Measurements from ENCODE around the gene FADS1. TPM values are rescaled to one million over a fixed set of nuclear protein-coding genes. Genes with fewer than 3 reads are reported as not detected.

Gene FADS1
- total RNA-seq, 2 experiments from 2014 or later, result not detected

DNA sequence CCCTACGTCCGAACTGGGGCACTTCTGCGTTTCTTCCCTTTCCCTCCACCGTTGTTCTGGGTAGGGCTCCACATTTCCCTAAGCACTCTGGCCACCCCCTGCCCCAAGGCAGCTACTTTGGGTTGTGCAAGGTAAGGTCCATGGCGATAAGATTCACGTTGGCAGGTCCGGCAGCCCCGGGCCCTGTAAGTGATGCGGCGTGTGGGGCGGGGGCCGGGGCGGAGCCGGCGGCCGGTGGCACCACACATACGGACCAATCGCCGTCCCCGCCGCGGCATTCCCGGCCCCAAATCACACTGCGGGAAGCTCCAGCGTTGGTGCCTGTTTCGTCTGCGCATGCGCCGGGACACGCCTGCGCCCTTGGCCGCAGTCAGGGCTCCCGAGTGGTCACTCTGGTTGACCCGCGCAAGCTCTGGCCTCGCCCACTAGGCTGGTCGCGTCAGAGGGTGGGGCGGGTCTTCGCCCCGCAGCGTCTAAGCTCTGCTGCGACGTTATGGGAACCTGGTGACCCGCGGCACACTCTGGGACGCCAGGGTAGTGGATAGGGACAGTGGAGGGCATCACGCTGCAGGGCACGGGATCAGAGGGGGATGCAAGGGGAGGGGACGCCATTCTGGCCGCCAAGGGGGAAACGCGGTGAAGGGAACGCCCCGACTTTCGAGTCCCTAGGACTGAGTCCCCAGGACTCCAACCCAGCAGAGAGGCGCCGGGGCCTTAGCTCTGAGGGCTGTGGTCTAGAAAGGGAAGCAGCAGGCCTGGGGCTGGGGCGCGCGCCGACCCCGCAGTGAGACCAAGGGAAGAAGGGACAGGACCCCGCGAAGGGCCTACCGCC is 1.6 kb downstream of the FADS1 start:
- Histone ChIP-seq H3K36me3 (ENCODE audit: insufficient read depth, low read length) (no peaks in the 10 kb centered on the region), H3K4me2 (ENCODE audit: low read length) (peak overlapping the region; percentile 54; the same call in 1 of the 2 replicates), H3K9me2 (ENCODE audit: insufficient read depth, low read length) (no peaks in the 10 kb centered on the region), H3K79me2 (ENCODE audit: insufficient read depth, low read depth, low read length) (no peaks in the 10 kb centered on the region), H3K4me3 (ENCODE audit: low read depth, low read length, poor library complexity, severe bottlenecking) (no peak overlapping the region), H2AFZ (ENCODE audit: low read length) (no peak overlapping the region), H3K4me1 (ENCODE audit: insufficient read depth, low read length, poor library complexity, severe bottlenecking) (no peaks in the 10 kb centered on the region), H3K9me3 (ENCODE audit: low read length) (no peaks in the 10 kb centered on the region), H4K20me1 (ENCODE audit: insufficient read depth, low read length) (no peaks in the 10 kb centered on the region), H3K27ac (ENCODE audit: low read depth, low read length, poor library complexity, severe bottlenecking) (no peak overlapping the region)
- ChIA-PET CTCF (ENCODE audit: unreplicated experiment) (interaction anchor here (0.7 kb wide), 1 partner anchor 16 kb away, joined by 3 read pairs; no protein-coding TSS in a partner anchor), POLR2A (interaction anchor here (0.6 kb wide), 1 partner anchor 275 kb away, joined by 3 read pairs; no protein-coding TSS in a partner anchor)
- TF ChIP-seq, protein P1, sequence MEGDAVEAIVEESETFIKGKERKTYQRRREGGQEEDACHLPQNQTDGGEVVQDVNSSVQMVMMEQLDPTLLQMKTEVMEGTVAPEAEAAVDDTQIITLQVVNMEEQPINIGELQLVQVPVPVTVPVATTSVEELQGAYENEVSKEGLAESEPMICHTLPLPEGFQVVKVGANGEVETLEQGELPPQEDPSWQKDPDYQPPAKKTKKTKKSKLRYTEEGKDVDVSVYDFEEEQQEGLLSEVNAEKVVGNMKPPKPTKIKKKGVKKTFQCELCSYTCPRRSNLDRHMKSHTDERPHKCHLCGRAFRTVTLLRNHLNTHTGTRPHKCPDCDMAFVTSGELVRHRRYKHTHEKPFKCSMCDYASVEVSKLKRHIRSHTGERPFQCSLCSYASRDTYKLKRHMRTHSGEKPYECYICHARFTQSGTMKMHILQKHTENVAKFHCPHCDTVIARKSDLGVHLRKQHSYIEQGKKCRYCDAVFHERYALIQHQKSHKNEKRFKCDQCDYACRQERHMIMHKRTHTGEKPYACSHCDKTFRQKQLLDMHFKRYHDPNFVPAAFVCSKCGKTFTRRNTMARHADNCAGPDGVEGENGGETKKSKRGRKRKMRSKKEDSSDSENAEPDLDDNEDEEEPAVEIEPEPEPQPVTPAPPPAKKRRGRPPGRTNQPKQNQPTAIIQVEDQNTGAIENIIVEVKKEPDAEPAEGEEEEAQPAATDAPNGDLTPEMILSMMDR (conservative IDR thresholded peaks at IDR 0.05; ENCODE audit: low read length), result no peak
- no peak for TF ChIP-seq EZH2phosphoT487 (IDR thresholded peaks at IDR 0.05; ENCODE audit: borderline replicate concordance, low read depth, low read length)
- intact Hi-C loops (cut with micrococcal nuclease; ENCODE audit: unreplicated experiment), result no loop called here
- no TSS peak for BruUV-seq (replicated peaks)
- DNase-seq (ENCODE audit: low spot score), result no peak

DNA sequence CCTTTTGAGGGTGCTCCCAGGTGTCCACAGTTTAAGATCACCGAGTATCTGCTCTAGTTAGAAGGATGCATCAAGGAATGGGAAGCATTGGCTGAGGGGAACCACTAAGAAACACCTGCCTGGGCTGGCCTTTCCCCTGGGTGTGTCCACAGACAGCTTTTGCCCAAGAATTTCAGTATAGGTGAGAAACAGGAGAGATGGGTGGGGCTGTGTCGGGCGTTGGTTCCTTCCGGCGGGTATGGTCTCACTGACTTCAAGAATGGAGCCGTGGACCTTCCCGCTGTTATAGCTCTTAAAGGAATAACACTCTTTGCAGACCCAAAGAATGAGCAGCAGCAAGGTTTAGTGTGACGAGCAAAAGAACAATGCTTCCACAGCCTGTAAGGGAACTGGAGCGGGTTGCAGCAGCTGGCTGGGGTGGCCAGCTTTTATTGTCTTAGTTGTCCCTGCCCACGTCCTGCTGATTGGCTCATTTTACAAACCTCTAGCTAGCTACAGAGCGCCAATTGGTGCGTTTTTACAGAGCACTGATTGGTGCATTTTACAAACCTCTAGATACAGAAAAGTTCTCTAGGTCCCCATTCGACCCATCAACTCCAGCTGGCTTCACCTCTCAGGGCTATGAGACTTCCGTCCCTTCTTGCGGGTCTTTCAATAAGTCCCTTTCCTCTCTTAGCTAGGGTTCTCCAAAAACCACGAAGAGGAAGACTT is 2.4 kb downstream of the FADS1 start:
- Histone ChIP-seq H3K9me2 (ENCODE audit: insufficient read depth, low read length) (no peaks in the 10 kb centered on the region), H3K9me3 (ENCODE audit: low read length) (no peaks in the 10 kb centered on the region), H3K79me2 (ENCODE audit: insufficient read depth, low read depth, low read length) (no peaks in the 10 kb centered on the region), H3K4me1 (ENCODE audit: insufficient read depth, low read length, poor library complexity, severe bottlenecking) (no peaks in the 10 kb centered on the region), H2AFZ (ENCODE audit: low read length) (no peak overlapping the region), H3K36me3 (ENCODE audit: insufficient read depth, low read length) (no peaks in the 10 kb centered on the region), H3K4me2 (ENCODE audit: low read length) (no peak overlapping the region), H3K4me3 (ENCODE audit: low read depth, low read length, poor library complexity, severe bottlenecking) (no peak overlapping the region), H4K20me1 (ENCODE audit: insufficient read depth, low read length) (no peaks in the 10 kb centered on the region), H3K27ac (ENCODE audit: low read depth, low read length, poor library complexity, severe bottlenecking) (no peak overlapping the region)
- no peak for TF ChIP-seq EZH2phosphoT487 (IDR thresholded peaks at IDR 0.05; ENCODE audit: borderline replicate concordance, low read depth, low read length)
- TF ChIP-seq, protein P1 (conservative IDR thresholded peaks at IDR 0.05; ENCODE audit: low read length), result no peak
- CTCF ChIA-PET (ENCODE audit: unreplicated experiment), result interaction anchor here (0.7 kb wide), 1 partner anchor 16 kb away, joined by 3 read pairs; no protein-coding TSS in a partner anchor
- DNase-seq (ENCODE audit: low spot score), result no peak
- POLR2A ChIA-PET, result no interaction called here
- intact Hi-C loops (cut with micrococcal nuclease; ENCODE audit: unreplicated experiment), result no loop called here
- BruUV-seq (replicated peaks), result no TSS peak

Measured in OCI-LY7 (cell line).